H9 (cell line): ENCODE data around the gene DOCK2. TPM values are rescaled to one million over a fixed set of nuclear protein-coding genes. Genes with fewer than 3 reads are reported as not detected.

Experiments
- DNase-seq: peaks from one replicate; pipeline ENCODE4 v3.0.0-alpha.2; 2017
- H2AFZ ChIP-seq: one replicate; pipeline ENCODE4 v1.6.1; 2013; ENCODE audit warnings: mild to moderate bottlenecking, low read length, control low read depth, moderate library complexity
- H2AK5ac ChIP-seq: 2 replicates; pipeline ENCODE4 v1.6.1; 2013; ENCODE audit warnings: low read length, control low read depth, mixed read lengths; ENCODE audit not compliant: insufficient read length
- H2BK120ac ChIP-seq: one replicate; pipeline ENCODE4 v1.6.1; 2013; ENCODE audit warnings: low read depth, mild to moderate bottlenecking, low read length, control low read depth, inconsistent platforms; ENCODE audit not compliant: poor library complexity, severe bottlenecking
- H2BK12ac ChIP-seq: 2 replicates; pipeline ENCODE4 v1.6.1; 2013; ENCODE audit warnings: low read length, control low read depth, mixed read lengths, low read depth; ENCODE audit not compliant: insufficient read length
- H2BK15ac ChIP-seq: 2 replicates; pipeline ENCODE4 v1.6.1; 2013; ENCODE audit warnings: low read depth, low read length, control low read depth
- H2BK20ac ChIP-seq: one replicate; pipeline ENCODE4 v1.6.1; 2013; ENCODE audit warnings: low read depth, mild to moderate bottlenecking, low read length, control low read depth, inconsistent platforms; ENCODE audit not compliant: poor library complexity, severe bottlenecking
- H2BK5ac ChIP-seq: 2 replicates; pipeline ENCODE4 v1.6.1; 2013; ENCODE audit warnings: low read length, control low read depth, mixed read lengths; ENCODE audit not compliant: insufficient read length
- H3K14ac ChIP-seq: 2 replicates; pipeline ENCODE4 v1.6.1; 2013; ENCODE audit warnings: low read length, control low read depth; ENCODE audit not compliant: insufficient read depth
- H3K18ac ChIP-seq: 2 replicates; pipeline ENCODE4 v1.6.1; 2013; ENCODE audit warnings: low read depth, mild to moderate bottlenecking, mixed read lengths, low read length, control low read depth; ENCODE audit not compliant: insufficient read length
- H3K23ac ChIP-seq: 2 replicates; pipeline ENCODE4 v1.6.1; 2013; ENCODE audit warnings: low read length, control low read depth, mixed read lengths, low read depth; ENCODE audit not compliant: insufficient read length
- H3K23me2 ChIP-seq: 2 replicates; pipeline ENCODE4 v1.6.1; 2013; ENCODE audit warnings: low read depth, mild to moderate bottlenecking, mixed read lengths, low read length, control low read depth; ENCODE audit not compliant: insufficient read length, poor library complexity, severe bottlenecking
- H3K27ac ChIP-seq: 2 replicates; pipeline ENCODE4 v1.5.1; 2013; ENCODE audit warnings: low read length, control low read depth, mixed read lengths, low read depth; ENCODE audit not compliant: insufficient read length
- H3K27me3 ChIP-seq: 2 replicates; pipeline ENCODE4 v1.6.1; 2013; ENCODE audit warnings: low read length, control low read depth, inconsistent platforms; ENCODE audit not compliant: insufficient read depth
- H3K4ac ChIP-seq: 2 replicates; pipeline ENCODE4 v1.6.1; 2013; ENCODE audit warnings: low read depth, mild to moderate bottlenecking, control low read depth, inconsistent platforms, low read length, moderate library complexity
- H3K4me1 ChIP-seq: 2 replicates; pipeline ENCODE4 v1.6.1; 2013; ENCODE audit warnings: low read length, control low read depth, inconsistent platforms; ENCODE audit not compliant: insufficient read depth
- H3K4me2 ChIP-seq: 2 replicates; pipeline ENCODE4 v1.6.1; 2013; ENCODE audit warnings: low read length, control low read depth, mixed read lengths; ENCODE audit not compliant: insufficient read length, insufficient read depth
- H3K56ac ChIP-seq: 2 replicates; pipeline ENCODE4 v1.6.1; 2013; ENCODE audit warnings: low read depth, mild to moderate bottlenecking, mixed read lengths, low read length, control low read depth; ENCODE audit not compliant: insufficient read length
- H3K79me1 ChIP-seq: 2 replicates; pipeline ENCODE4 v1.6.1; 2013; ENCODE audit warnings: low read depth, mild to moderate bottlenecking, moderate library complexity, low read length, control low read depth, inconsistent platforms; ENCODE audit not compliant: insufficient read depth, poor library complexity, severe bottlenecking
- H3K79me2 ChIP-seq: 2 replicates; pipeline ENCODE4 v1.6.1; 2013; ENCODE audit warnings: low read length, control low read depth, inconsistent platforms; ENCODE audit not compliant: insufficient read depth
- H3K9ac ChIP-seq: 2 replicates; pipeline ENCODE4 v1.6.1; 2013; ENCODE audit warnings: low read length, control low read depth, mixed read lengths; ENCODE audit not compliant: insufficient read length; ENCODE audit errors: extremely low read depth
- H3K9me3 ChIP-seq: one replicate; pipeline ENCODE4 v1.6.1; 2013; ENCODE audit warnings: low read depth, low read length, inconsistent platforms; ENCODE audit not compliant: control insufficient read depth
- H3T11ph ChIP-seq: one replicate; pipeline ENCODE4 v1.6.1; 2013; ENCODE audit warnings: mild to moderate bottlenecking, low read length, control low read depth, inconsistent platforms
- H4K20me1 ChIP-seq: one replicate; pipeline ENCODE4 v1.6.1; 2013; ENCODE audit not compliant: control insufficient read depth, insufficient read length, insufficient read depth
- H4K5ac ChIP-seq: 2 replicates; pipeline ENCODE4 v1.6.1; 2013; ENCODE audit warnings: low read depth, mild to moderate bottlenecking, mixed read lengths, low read length, control low read depth; ENCODE audit not compliant: insufficient read length
- H4K8ac ChIP-seq: replicated peaks from 2 replicates; pipeline ENCODE4 v1.6.1; 2013; ENCODE audit warnings: low read length, control low read depth, mixed read lengths, low read depth; ENCODE audit not compliant: insufficient read length
- H4K91ac ChIP-seq: 2 replicates; pipeline ENCODE4 v1.6.1; 2013; ENCODE audit warnings: low read depth, mild to moderate bottlenecking, moderate library complexity, mixed read lengths, low read length, control low read depth; ENCODE audit not compliant: insufficient read length
- H3K27ac Mint-ChIP-seq, 3 experiments: 2 replicates in 2 of 3; 3 replicates in 1 of 3; pipeline ENCODE4 v1.8.0; 2020 to 2021; ENCODE audit warnings: mixed read lengths in 3 of 3, mild to moderate bottlenecking in 1 of 3, moderate library complexity in 1 of 3
- H3K27me3 Mint-ChIP-seq: 2 replicates; pipeline ENCODE4 v1.8.0; 2021; ENCODE audit warnings: low read depth, mild to moderate bottlenecking, moderate library complexity, mixed read lengths
- H3K36me3 Mint-ChIP-seq, 3 experiments: 2 replicates in 2 of 3; 3 replicates in 1 of 3; pipeline ENCODE4 v1.8.0; 2020 to 2021; ENCODE audit warnings: low read depth in 3 of 3, mixed read lengths in 3 of 3; ENCODE audit not compliant: insufficient read depth in 1 of 3
- H3K4me1 Mint-ChIP-seq, 2 experiments: 2 replicates each; pipeline ENCODE4 v1.8.0; 2020; ENCODE audit warnings: mixed read lengths in 2 of 2
- H3K4me3 Mint-ChIP-seq, 2 experiments: 2 replicates in 1 of 2; 3 replicates in 1 of 2; pipeline ENCODE4 v1.8.0; 2020 to 2021; ENCODE audit warnings: mild to moderate bottlenecking in 2 of 2, mixed read lengths in 2 of 2, moderate library complexity in 1 of 2
- H3K9me3 Mint-ChIP-seq, 2 experiments: 2 replicates in 1 of 2; 3 replicates in 1 of 2; pipeline ENCODE4 v1.8.0; 2020; ENCODE audit warnings: mild to moderate bottlenecking in 2 of 2, mixed read lengths in 2 of 2, moderate library complexity in 1 of 2
- WGBS: extraction: QIAGEN DNeasy Blood & Tissue Kit; methylation state at CpG from one replicate; pipeline ENCODE4 v1.1.7; 2013; ENCODE audit warnings: missing lambda C conversion rate, low lambda C conversion rate, mixed read lengths; ENCODE audit not compliant: insufficient read length; ENCODE audit errors: extremely low coverage; 5-methylcytosine and 5-hydroxymethylcytosine counted together
- total RNA-seq: library from RNA; stranded (reverse); gene quantifications from 2 replicates; pipeline ENCODE4 v1.2.1, GENCODE V29; 2021
- TF ChIP-seq, protein P1 (sequence below): fragments of 200-600 bp; sonication (generic); conservative IDR thresholded peaks from 3 replicates; pipeline ENCODE4 v1.8.0; 2021; ENCODE audit warnings: antibody characterized with exemption, mild to moderate bottlenecking

DOCK2 gene
- total RNA-seq, 1 experiment from 2014 or later: 7.8 TPM

GRCh38 chr5:169954786-169955185 is 317.7 kb downstream of the DOCK2 start:
- Histone ChIP-seq H3K27ac (no peak overlapping the region), H2BK15ac (no peak overlapping the region), H3K27me3 (no peaks in the 10 kb centered on the region), H3K23me2 (no peaks in the 10 kb centered on the region), H2BK5ac (no peak overlapping the region), H2BK20ac (no peak overlapping the region), H2AFZ (no peak overlapping the region), H4K8ac (no peak overlapping the region), H3K79me2 (no peaks in the 10 kb centered on the region), H3K4me1 (peaks cover 2% of the 10 kb centered on the region; the same call in 1 of the 2 replicates), H3K14ac (peak overlapping the region; percentile 51; the same call in 1 of the 2 replicates), H3K79me1 (no peaks in the 10 kb centered on the region), H3K56ac (no peak overlapping the region), H3K9ac (no peak overlapping the region), H4K5ac (no peak overlapping the region), H3K4me2 (no peak overlapping the region), H2BK120ac (no peak overlapping the region), H2AK5ac (no peak overlapping the region), H4K20me1 (no peaks in the 10 kb centered on the region), H3K23ac (no peak overlapping the region), H3K4ac (no peak overlapping the region), H3T11ph (no peak overlapping the region), H3K18ac (no peak overlapping the region), H3K9me3 (no peaks in the 10 kb centered on the region), H4K91ac (no peak overlapping the region), H2BK12ac (no peak overlapping the region)
- no CpG with 5 or more reads among the region's 6 CpGs for WGBS
- no peaks in the 10 kb centered on the region for H3K36me3 Mint-ChIP-seq
- no peaks in the 10 kb centered on the region; a peak in 1 of 5 replicates for H3K9me3 Mint-ChIP-seq
- no peak overlapping the region for H3K27ac Mint-ChIP-seq
- H3K4me1 Mint-ChIP-seq: peaks cover 11% of the 10 kb centered on the region in 2 experiments; a peak in 3 of 4 replicates
- peaks cover 7% of the 10 kb centered on the region; the same call in 1 of the 2 replicates for H3K27me3 Mint-ChIP-seq
- H3K4me3 Mint-ChIP-seq: no peak overlapping the region
- no peak for DNase-seq
- TF ChIP-seq, protein P1, sequence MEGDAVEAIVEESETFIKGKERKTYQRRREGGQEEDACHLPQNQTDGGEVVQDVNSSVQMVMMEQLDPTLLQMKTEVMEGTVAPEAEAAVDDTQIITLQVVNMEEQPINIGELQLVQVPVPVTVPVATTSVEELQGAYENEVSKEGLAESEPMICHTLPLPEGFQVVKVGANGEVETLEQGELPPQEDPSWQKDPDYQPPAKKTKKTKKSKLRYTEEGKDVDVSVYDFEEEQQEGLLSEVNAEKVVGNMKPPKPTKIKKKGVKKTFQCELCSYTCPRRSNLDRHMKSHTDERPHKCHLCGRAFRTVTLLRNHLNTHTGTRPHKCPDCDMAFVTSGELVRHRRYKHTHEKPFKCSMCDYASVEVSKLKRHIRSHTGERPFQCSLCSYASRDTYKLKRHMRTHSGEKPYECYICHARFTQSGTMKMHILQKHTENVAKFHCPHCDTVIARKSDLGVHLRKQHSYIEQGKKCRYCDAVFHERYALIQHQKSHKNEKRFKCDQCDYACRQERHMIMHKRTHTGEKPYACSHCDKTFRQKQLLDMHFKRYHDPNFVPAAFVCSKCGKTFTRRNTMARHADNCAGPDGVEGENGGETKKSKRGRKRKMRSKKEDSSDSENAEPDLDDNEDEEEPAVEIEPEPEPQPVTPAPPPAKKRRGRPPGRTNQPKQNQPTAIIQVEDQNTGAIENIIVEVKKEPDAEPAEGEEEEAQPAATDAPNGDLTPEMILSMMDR: no peak
